ENCODE measurements around the gene GALNT17. TPM values are rescaled to one million over a fixed set of nuclear protein-coding genes. Genes with fewer than 3 reads are reported as not detected.

GALNT17 gene
- total and polyA plus RNA-seq, 2 experiments from 2014 or later, result 11.1 to 65.6 TPM

DNA sequence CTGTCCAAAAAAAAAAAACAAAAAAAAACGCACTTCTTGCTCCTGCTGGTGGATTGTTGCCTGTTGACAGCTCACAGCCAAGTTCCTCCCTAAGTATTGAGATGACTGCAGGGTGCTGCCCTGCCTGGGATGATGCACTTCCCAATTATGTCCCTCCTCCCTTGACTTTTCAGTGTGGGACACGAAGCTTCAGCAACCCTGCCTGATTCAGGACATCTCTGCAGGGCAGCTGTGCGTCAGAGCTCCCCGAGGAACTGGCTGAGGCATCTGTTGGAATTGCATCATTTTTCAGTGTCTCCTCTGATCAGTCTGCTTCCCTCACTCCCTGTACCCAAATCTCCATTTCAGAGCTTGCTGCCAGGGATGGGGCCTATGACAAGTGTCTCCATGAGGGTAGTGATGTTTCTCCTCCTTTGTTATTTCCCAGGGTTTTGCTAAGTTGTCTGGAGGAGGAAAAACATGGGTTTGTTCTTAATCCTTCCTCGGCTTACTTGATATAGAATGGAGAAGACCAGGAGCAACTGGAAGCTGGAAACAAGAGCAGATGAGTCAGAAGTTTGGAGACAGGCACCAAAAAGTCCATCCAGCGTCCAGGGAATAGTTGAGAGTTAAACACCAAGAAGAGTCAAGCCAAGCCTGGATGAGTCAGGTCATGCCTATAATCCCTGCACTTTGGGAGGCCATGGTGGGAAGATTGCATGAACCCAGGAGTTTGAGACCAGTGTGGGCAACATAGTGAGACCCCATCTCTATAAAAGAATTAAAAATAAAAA lies 355.1 kb downstream of the GALNT17 start:
- Mint-ChIP-seq H3K27me3 (ENCODE audit: insufficient read depth, low read depth, poor library complexity) (peaks cover 12% of the 10 kb centered on the region), H3K36me3 (ENCODE audit: low read depth) (peaks cover 27% of the 10 kb centered on the region), H3K4me1 (peaks cover 6% of the 10 kb centered on the region; the same call in 1 of the 3 replicates), H3K4me3 (no peak overlapping the region), H3K9me3 (no peaks in the 10 kb centered on the region), H3K27ac (peak overlapping the region; percentile 54)
- Histone ChIP-seq H3F3A (replicated peaks; ENCODE audit: low read depth) (no peaks in the 10 kb centered on the region), H3K27me3 (ENCODE audit: insufficient read depth) (no peaks in the 10 kb centered on the region), H3K4me1 (ENCODE audit: insufficient read depth) (0 out of 2 replicates have a peak, but pooled peaks cover 3% of the 10 kb centered on the region), H3K79me2 (replicated peaks; ENCODE audit: insufficient read depth) (no peaks in the 10 kb centered on the region), H2AFZ (no peak overlapping the region), H3K4me3 (no peak overlapping the region), H3K4me2 (no peak overlapping the region), H3K36me3 (ENCODE audit: insufficient read depth) (no peaks in the 10 kb centered on the region), H4K20me1 (replicated peaks; ENCODE audit: insufficient read depth) (no peaks in the 10 kb centered on the region), H3K9me2 (ENCODE audit: insufficient read depth) (no peaks in the 10 kb centered on the region), H3K27ac (ENCODE audit: low read depth) (no peak overlapping the region)
- TF ChIP-seq REST (IDR thresholded peaks at IDR 0.05; ENCODE audit: unreplicated experiment) (no peak), EZH2phosphoT487 (IDR thresholded peaks at IDR 0.05; ENCODE audit: unreplicated experiment) (no peak), EZH2 (IDR thresholded peaks at IDR 0.05; ENCODE audit: low read depth, unreplicated experiment) (no peak), POLR2AphosphoS5 (IDR thresholded peaks at IDR 0.05; ENCODE audit: low read depth) (no peak), ZNF331 (CRISPR knock-in tag; IDR thresholded peaks at IDR 0.05; ENCODE audit: low read depth) (no peak), NANOG (IDR thresholded peaks at IDR 0.05; ENCODE audit: borderline replicate concordance) (no peak), ZNF114 (CRISPR knock-in tag; IDR thresholded peaks at IDR 0.05) (no peak), JUNB (IDR thresholded peaks at IDR 0.05; ENCODE audit: unreplicated experiment) (no peak), STAT1 (IDR thresholded peaks at IDR 0.05; ENCODE audit: unreplicated experiment) (no peak), ZNF462 (CRISPR knock-in tag; IDR thresholded peaks at IDR 0.05) (no peak), CTCF (conservative IDR thresholded peaks at IDR 0.05; ENCODE audit: low read depth in 2 of 2) (no peak), CREB1 (CRISPR knock-in tag; IDR thresholded peaks at IDR 0.05; ENCODE audit: low read depth) (no peak)
- TF ChIP-seq, protein P1, sequence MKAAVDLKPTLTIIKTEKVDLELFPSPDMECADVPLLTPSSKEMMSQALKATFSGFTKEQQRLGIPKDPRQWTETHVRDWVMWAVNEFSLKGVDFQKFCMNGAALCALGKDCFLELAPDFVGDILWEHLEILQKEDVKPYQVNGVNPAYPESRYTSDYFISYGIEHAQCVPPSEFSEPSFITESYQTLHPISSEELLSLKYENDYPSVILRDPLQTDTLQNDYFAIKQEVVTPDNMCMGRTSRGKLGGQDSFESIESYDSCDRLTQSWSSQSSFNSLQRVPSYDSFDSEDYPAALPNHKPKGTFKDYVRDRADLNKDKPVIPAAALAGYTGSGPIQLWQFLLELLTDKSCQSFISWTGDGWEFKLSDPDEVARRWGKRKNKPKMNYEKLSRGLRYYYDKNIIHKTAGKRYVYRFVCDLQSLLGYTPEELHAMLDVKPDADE (IDR thresholded peaks at IDR 0.05), result no peak
- DNase-seq (ENCODE audit: low spot score), result no peak
- no peak for ATAC-seq

Data from GM23338 (cell line).